ENCODE results near the gene TRIM44.
A peak's percentile ranks its signal among the peaks of the same experiment; 100 is the strongest.
"Not testable (repeated sequence)": the region's sequence is repeated elsewhere in the genome, so short reads cannot be mapped to it uniquely, and the experiment has no call there.

Gene TRIM44

GRCh38 chr11:35709376-35709775 is 46.8 kb downstream of the TRIM44 start:
- TF ChIP-seq GATA1 (IDR thresholded peaks at IDR 0.05; ENCODE audit: low read depth, low read length) (no peak), POLR2A (IDR thresholded peaks at IDR 0.05; ENCODE audit: low read length) (no peak)
- DNase-seq: no peak

GRCh38 chr11:35711173-35711910 is 48.8 kb downstream of the TRIM44 start:
- no peak for DNase-seq
- TF ChIP-seq POLR2A (IDR thresholded peaks at IDR 0.05; ENCODE audit: low read length) (no peak), GATA1 (IDR thresholded peaks at IDR 0.05; ENCODE audit: low read depth, low read length) (no peak)

DNA sequence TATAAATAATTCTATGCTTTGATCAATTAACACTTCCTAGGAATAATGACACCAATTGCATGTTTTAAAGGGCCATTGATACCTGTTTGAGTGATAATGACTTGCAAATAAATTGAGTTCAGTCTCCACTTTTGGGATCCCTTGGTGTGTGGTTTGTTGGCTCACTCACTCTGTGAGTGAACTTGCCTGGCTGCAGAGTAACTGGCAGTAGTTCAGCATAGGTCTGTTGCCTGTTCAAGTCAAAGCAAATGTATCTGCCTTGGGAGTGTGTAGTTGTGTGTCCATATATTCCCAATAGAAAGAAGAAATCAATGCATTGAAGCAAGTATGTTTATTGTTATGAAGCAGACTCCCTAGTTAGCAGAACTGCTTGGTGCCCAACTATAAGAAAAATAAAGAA is 49.3 kb downstream of the TRIM44 start:
- no peak for DNase-seq
- no peak for TF ChIP-seq POLR2A (IDR thresholded peaks at IDR 0.05; ENCODE audit: low read length)
- no peak for TF ChIP-seq GATA1 (IDR thresholded peaks at IDR 0.05; ENCODE audit: low read depth, low read length)

- DNase-seq: no peak
- TF ChIP-seq GATA1 (IDR thresholded peaks at IDR 0.05; ENCODE audit: low read depth, low read length) (no peak), POLR2A (IDR thresholded peaks at IDR 0.05; ENCODE audit: low read length) (no peak)
Observed at GRCh38 chr11:35712533-35712932, 50.0 kb downstream of the TRIM44 start.

- DNase-seq: no peak
- TF ChIP-seq GATA1 (IDR thresholded peaks at IDR 0.05; ENCODE audit: low read depth, low read length) (no peak), POLR2A (IDR thresholded peaks at IDR 0.05; ENCODE audit: low read length) (no peak)
Observed at GRCh38 chr11:35714882-35715627, 52.5 kb downstream of the TRIM44 start.

GRCh38 chr11:35715677-35716076 is 53.1 kb downstream of the TRIM44 start:
- DNase-seq: not testable (repeated sequence)

- peak in 1 of 2 experiments; percentile 3 for DNase-seq
- TF ChIP-seq GATA1 (IDR thresholded peaks at IDR 0.05; ENCODE audit: low read depth, low read length): no peak
Observed at GRCh38 chr11:35717043-35717442, 54.5 kb downstream of the TRIM44 start.

GRCh38 chr11:35717520-35717919 is 54.9 kb downstream of the TRIM44 start:
- DNase-seq: no peak

DNA sequence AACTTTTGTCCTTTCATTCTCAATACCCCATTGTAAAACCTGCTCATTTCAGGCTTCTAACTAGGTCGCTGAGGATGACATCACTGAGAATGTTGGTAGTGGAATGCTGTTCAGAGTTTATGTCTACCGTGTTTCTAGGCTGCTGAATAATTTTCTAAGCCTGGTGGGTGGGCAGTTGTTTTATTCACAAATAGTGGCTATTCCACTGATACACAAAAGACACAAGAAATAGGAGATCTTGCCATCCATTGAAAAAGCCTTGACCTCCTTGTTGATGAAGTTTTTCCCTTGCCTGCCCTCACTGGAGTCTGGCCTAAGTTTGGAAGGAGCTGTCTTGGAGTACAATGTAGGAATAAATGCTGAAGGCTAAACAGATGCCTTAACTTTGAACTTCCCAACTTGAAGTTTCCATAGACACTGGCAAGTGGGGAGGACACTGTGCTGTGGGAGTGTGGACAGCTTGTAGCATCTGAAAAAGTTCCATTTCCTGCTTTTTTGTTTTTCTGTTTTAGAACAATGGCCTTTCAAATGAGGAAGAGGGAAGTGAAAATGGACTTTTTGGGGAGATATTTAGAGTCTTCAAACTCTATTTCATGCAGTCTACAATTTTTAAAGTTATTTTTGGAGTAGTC is 59.2 kb downstream of the TRIM44 start:
- DNase-seq: no peak

More at GRCh38 chr11:35717520-35717919, 54.9 kb downstream of the TRIM44 start:
- TF ChIP-seq GATA1 (IDR thresholded peaks at IDR 0.05; ENCODE audit: low read depth, low read length) (no peak), POLR2A (IDR thresholded peaks at IDR 0.05; ENCODE audit: low read length) (no peak)

DNA sequence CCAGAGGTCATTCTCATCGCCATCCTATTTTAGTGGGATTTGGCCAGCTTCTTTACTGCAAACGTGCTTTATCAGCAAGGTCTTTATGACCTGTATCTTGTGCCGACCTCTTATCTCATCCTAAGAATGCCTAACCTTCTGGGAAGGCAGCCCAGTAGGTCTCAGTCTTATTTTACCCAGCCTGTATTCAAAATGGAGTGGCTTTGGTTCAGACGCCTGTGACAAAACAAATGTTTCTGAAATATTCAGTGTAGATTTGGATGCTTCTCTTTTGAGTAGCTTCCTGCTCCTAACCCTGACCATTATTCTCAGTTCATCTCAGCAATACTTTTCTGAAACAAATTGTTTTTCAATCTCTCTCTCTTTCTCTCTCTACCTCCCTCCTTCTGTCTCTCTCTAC is 60.1 kb downstream of the TRIM44 start:
- DNase-seq: no peak
- TF ChIP-seq POLR2A (IDR thresholded peaks at IDR 0.05; ENCODE audit: low read length) (no peak), GATA1 (IDR thresholded peaks at IDR 0.05; ENCODE audit: low read depth, low read length) (no peak)

More for the DNA sequence above, 59.2 kb downstream of the TRIM44 start:
- no peak for TF ChIP-seq POLR2A (IDR thresholded peaks at IDR 0.05; ENCODE audit: low read length)
- no peak for TF ChIP-seq GATA1 (IDR thresholded peaks at IDR 0.05; ENCODE audit: low read depth, low read length)

- DNase-seq: no peak
- TF ChIP-seq GATA1 (IDR thresholded peaks at IDR 0.05; ENCODE audit: low read depth, low read length) (no peak), POLR2A (IDR thresholded peaks at IDR 0.05; ENCODE audit: low read length) (no peak)
Observed at GRCh38 chr11:35723493-35723892, 60.9 kb downstream of the TRIM44 start.

DNA sequence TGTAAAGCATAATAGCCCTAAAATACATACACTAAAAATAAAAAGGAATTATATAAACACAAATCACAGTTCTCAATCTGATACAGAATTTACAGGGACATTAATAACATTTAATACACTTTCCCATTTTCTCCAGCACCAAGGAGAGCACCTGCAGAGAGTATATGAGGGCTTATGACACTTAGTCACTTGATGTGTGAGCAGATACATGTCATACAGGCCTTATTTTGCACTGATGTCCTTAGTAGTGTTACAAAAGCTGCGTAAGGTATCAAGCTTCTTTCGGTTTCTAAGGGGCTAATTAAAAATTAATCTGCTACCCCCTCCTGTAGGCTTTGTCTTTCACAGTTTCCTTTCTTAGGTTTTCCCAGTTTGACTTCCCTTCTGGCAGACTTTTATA is 61.3 kb downstream of the TRIM44 start:
- TF ChIP-seq GATA1 (IDR thresholded peaks at IDR 0.05; ENCODE audit: low read depth, low read length) (no peak), POLR2A (IDR thresholded peaks at IDR 0.05; ENCODE audit: low read length) (no peak)
- DNase-seq: no peak

DNA sequence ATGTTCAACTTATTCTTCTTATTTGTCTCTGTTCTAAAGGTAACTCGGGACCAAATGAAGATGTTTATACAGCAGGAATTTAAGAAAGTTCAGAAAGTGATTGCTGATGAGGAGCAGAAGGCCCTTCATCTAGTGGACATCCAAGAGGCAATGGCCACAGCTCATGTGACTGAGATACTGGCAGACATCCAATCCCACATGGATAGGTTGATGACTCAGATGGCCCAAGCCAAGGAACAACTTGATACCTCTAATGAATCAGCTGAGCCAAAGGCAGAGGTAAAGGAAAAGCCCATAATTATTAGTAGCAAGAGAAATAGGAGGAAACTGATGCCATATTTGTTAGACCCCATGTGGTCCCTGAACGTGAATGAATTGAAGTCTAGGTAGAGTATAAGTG is 63.3 kb downstream of the TRIM44 start:
- TF ChIP-seq POLR2A (IDR thresholded peaks at IDR 0.05; ENCODE audit: low read length): no peak
- TF ChIP-seq GATA1 (IDR thresholded peaks at IDR 0.05; ENCODE audit: low read depth, low read length): no peak
- DNase-seq: peak in 1 of 2 experiments; percentile 11

DNA sequence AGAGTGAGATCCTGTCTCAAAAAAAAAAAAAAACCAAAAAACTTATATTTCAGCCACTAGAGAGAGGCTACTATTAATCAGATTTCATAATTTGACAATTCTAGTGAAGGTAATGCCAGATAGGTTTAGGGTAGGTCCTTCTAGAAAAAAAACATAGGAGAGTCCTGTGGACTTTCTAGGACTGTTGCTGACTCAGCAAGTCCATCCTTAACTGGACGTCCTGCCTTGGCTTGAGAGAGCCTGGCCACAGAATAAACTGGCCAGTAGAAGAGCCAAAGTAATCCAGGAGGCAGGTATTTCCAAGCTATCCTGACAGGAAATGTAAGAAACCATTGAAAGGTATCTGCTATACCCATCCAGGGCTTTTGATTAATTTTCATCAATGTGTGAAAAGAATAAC is 64.6 kb downstream of the TRIM44 start:
- no peak for TF ChIP-seq GATA1 (IDR thresholded peaks at IDR 0.05; ENCODE audit: low read depth, low read length)
- TF ChIP-seq POLR2A (IDR thresholded peaks at IDR 0.05; ENCODE audit: low read length): no peak
- DNase-seq: no peak
